H9 (cell line): ENCODE data around the gene ATN1. TPM values are rescaled to one million over a fixed set of nuclear protein-coding genes. Genes with fewer than 3 reads are reported as not detected.
A peak's percentile ranks its signal among the peaks of the same experiment; 100 is the strongest.

Experiments used
- DNase-seq: peaks from one replicate; pipeline ENCODE4 v3.0.0-alpha.2; 2017
- H2AFZ ChIP-seq: one replicate; pipeline ENCODE4 v1.6.1; 2013; ENCODE audit warnings: mild to moderate bottlenecking, low read length, control low read depth, moderate library complexity
- H2AK5ac ChIP-seq: 2 replicates; pipeline ENCODE4 v1.6.1; 2013; ENCODE audit warnings: low read length, control low read depth, mixed read lengths; ENCODE audit not compliant: insufficient read length
- H2BK120ac ChIP-seq: one replicate; pipeline ENCODE4 v1.6.1; 2013; ENCODE audit warnings: low read depth, mild to moderate bottlenecking, low read length, control low read depth, inconsistent platforms; ENCODE audit not compliant: poor library complexity, severe bottlenecking
- H2BK12ac ChIP-seq: 2 replicates; pipeline ENCODE4 v1.6.1; 2013; ENCODE audit warnings: low read length, control low read depth, mixed read lengths, low read depth; ENCODE audit not compliant: insufficient read length
- H2BK15ac ChIP-seq: 2 replicates; pipeline ENCODE4 v1.6.1; 2013; ENCODE audit warnings: low read depth, low read length, control low read depth
- H2BK20ac ChIP-seq: one replicate; pipeline ENCODE4 v1.6.1; 2013; ENCODE audit warnings: low read depth, mild to moderate bottlenecking, low read length, control low read depth, inconsistent platforms; ENCODE audit not compliant: poor library complexity, severe bottlenecking
- H2BK5ac ChIP-seq: 2 replicates; pipeline ENCODE4 v1.6.1; 2013; ENCODE audit warnings: low read length, control low read depth, mixed read lengths; ENCODE audit not compliant: insufficient read length
- H3K14ac ChIP-seq: 2 replicates; pipeline ENCODE4 v1.6.1; 2013; ENCODE audit warnings: low read length, control low read depth; ENCODE audit not compliant: insufficient read depth
- H3K18ac ChIP-seq: 2 replicates; pipeline ENCODE4 v1.6.1; 2013; ENCODE audit warnings: low read depth, mild to moderate bottlenecking, mixed read lengths, low read length, control low read depth; ENCODE audit not compliant: insufficient read length
- H3K23ac ChIP-seq: 2 replicates; pipeline ENCODE4 v1.6.1; 2013; ENCODE audit warnings: low read length, control low read depth, mixed read lengths, low read depth; ENCODE audit not compliant: insufficient read length
- H3K23me2 ChIP-seq: 2 replicates; pipeline ENCODE4 v1.6.1; 2013; ENCODE audit warnings: low read depth, mild to moderate bottlenecking, mixed read lengths, low read length, control low read depth; ENCODE audit not compliant: insufficient read length, poor library complexity, severe bottlenecking
- H3K27ac ChIP-seq: 2 replicates; pipeline ENCODE4 v1.5.1; 2013; ENCODE audit warnings: low read length, control low read depth, mixed read lengths, low read depth; ENCODE audit not compliant: insufficient read length
- H3K27me3 ChIP-seq: 2 replicates; pipeline ENCODE4 v1.6.1; 2013; ENCODE audit warnings: low read length, control low read depth, inconsistent platforms; ENCODE audit not compliant: insufficient read depth
- H3K4ac ChIP-seq: 2 replicates; pipeline ENCODE4 v1.6.1; 2013; ENCODE audit warnings: low read depth, mild to moderate bottlenecking, control low read depth, inconsistent platforms, low read length, moderate library complexity
- H3K4me1 ChIP-seq: 2 replicates; pipeline ENCODE4 v1.6.1; 2013; ENCODE audit warnings: low read length, control low read depth, inconsistent platforms; ENCODE audit not compliant: insufficient read depth
- H3K4me2 ChIP-seq: 2 replicates; pipeline ENCODE4 v1.6.1; 2013; ENCODE audit warnings: low read length, control low read depth, mixed read lengths; ENCODE audit not compliant: insufficient read length, insufficient read depth
- H3K56ac ChIP-seq: 2 replicates; pipeline ENCODE4 v1.6.1; 2013; ENCODE audit warnings: low read depth, mild to moderate bottlenecking, mixed read lengths, low read length, control low read depth; ENCODE audit not compliant: insufficient read length
- H3K79me1 ChIP-seq: 2 replicates; pipeline ENCODE4 v1.6.1; 2013; ENCODE audit warnings: low read depth, mild to moderate bottlenecking, moderate library complexity, low read length, control low read depth, inconsistent platforms; ENCODE audit not compliant: insufficient read depth, poor library complexity, severe bottlenecking
- H3K79me2 ChIP-seq: 2 replicates; pipeline ENCODE4 v1.6.1; 2013; ENCODE audit warnings: low read length, control low read depth, inconsistent platforms; ENCODE audit not compliant: insufficient read depth
- H3K9ac ChIP-seq: 2 replicates; pipeline ENCODE4 v1.6.1; 2013; ENCODE audit warnings: low read length, control low read depth, mixed read lengths; ENCODE audit not compliant: insufficient read length; ENCODE audit errors: extremely low read depth
- H3K9me3 ChIP-seq: one replicate; pipeline ENCODE4 v1.6.1; 2013; ENCODE audit warnings: low read depth, low read length, inconsistent platforms; ENCODE audit not compliant: control insufficient read depth
- H3T11ph ChIP-seq: one replicate; pipeline ENCODE4 v1.6.1; 2013; ENCODE audit warnings: mild to moderate bottlenecking, low read length, control low read depth, inconsistent platforms
- H4K20me1 ChIP-seq: one replicate; pipeline ENCODE4 v1.6.1; 2013; ENCODE audit not compliant: control insufficient read depth, insufficient read length, insufficient read depth
- H4K5ac ChIP-seq: 2 replicates; pipeline ENCODE4 v1.6.1; 2013; ENCODE audit warnings: low read depth, mild to moderate bottlenecking, mixed read lengths, low read length, control low read depth; ENCODE audit not compliant: insufficient read length
- H4K8ac ChIP-seq: replicated peaks from 2 replicates; pipeline ENCODE4 v1.6.1; 2013; ENCODE audit warnings: low read length, control low read depth, mixed read lengths, low read depth; ENCODE audit not compliant: insufficient read length
- H4K91ac ChIP-seq: 2 replicates; pipeline ENCODE4 v1.6.1; 2013; ENCODE audit warnings: low read depth, mild to moderate bottlenecking, moderate library complexity, mixed read lengths, low read length, control low read depth; ENCODE audit not compliant: insufficient read length
- H3K27ac Mint-ChIP-seq, 3 experiments: 2 replicates in 2 of 3; 3 replicates in 1 of 3; pipeline ENCODE4 v1.8.0; 2020 to 2021; ENCODE audit warnings: mixed read lengths in 3 of 3, mild to moderate bottlenecking in 1 of 3, moderate library complexity in 1 of 3
- H3K27me3 Mint-ChIP-seq: 2 replicates; pipeline ENCODE4 v1.8.0; 2021; ENCODE audit warnings: low read depth, mild to moderate bottlenecking, moderate library complexity, mixed read lengths
- H3K36me3 Mint-ChIP-seq, 3 experiments: 2 replicates in 2 of 3; 3 replicates in 1 of 3; pipeline ENCODE4 v1.8.0; 2020 to 2021; ENCODE audit warnings: low read depth in 3 of 3, mixed read lengths in 3 of 3; ENCODE audit not compliant: insufficient read depth in 1 of 3
- H3K4me1 Mint-ChIP-seq, 2 experiments: 2 replicates each; pipeline ENCODE4 v1.8.0; 2020; ENCODE audit warnings: mixed read lengths in 2 of 2
- H3K4me3 Mint-ChIP-seq, 2 experiments: 2 replicates in 1 of 2; 3 replicates in 1 of 2; pipeline ENCODE4 v1.8.0; 2020 to 2021; ENCODE audit warnings: mild to moderate bottlenecking in 2 of 2, mixed read lengths in 2 of 2, moderate library complexity in 1 of 2
- H3K9me3 Mint-ChIP-seq, 2 experiments: 2 replicates in 1 of 2; 3 replicates in 1 of 2; pipeline ENCODE4 v1.8.0; 2020; ENCODE audit warnings: mild to moderate bottlenecking in 2 of 2, mixed read lengths in 2 of 2, moderate library complexity in 1 of 2
- WGBS: extraction: QIAGEN DNeasy Blood & Tissue Kit; methylation state at CpG from one replicate; pipeline ENCODE4 v1.1.7; 2013; ENCODE audit warnings: missing lambda C conversion rate, low lambda C conversion rate, mixed read lengths; ENCODE audit not compliant: insufficient read length; ENCODE audit errors: extremely low coverage; 5-methylcytosine and 5-hydroxymethylcytosine counted together
- total RNA-seq: library from RNA; stranded (reverse); gene quantifications from 2 replicates; pipeline ENCODE4 v1.2.1, GENCODE V29; 2021
- TF ChIP-seq, protein P1 (sequence below): fragments of 200-600 bp; sonication (generic); conservative IDR thresholded peaks from 3 replicates; pipeline ENCODE4 v1.8.0; 2021; ENCODE audit warnings: antibody characterized with exemption, mild to moderate bottlenecking

The ATN1 gene
- total RNA-seq, 1 experiment from 2014 or later: 103 TPM

- Histone ChIP-seq H3K79me2 (no peaks in the 10 kb centered on the region), H4K8ac (no peak overlapping the region), H3K27ac (no peak overlapping the region), H3K23me2 (no peaks in the 10 kb centered on the region), H3K14ac (no peak overlapping the region), H3K79me1 (no peaks in the 10 kb centered on the region), H2BK20ac (no peak overlapping the region), H3K9me3 (no peaks in the 10 kb centered on the region), H3K4me2 (no peak overlapping the region), H2BK120ac (no peak overlapping the region), H2BK5ac (no peak overlapping the region), H3K9ac (no peak overlapping the region), H3K23ac (no peak overlapping the region), H2BK12ac (no peak overlapping the region), H3K18ac (no peak overlapping the region), H4K5ac (no peak overlapping the region), H3T11ph (no peak overlapping the region), H3K4ac (no peak overlapping the region), H2BK15ac (no peak overlapping the region), H3K56ac (no peak overlapping the region), H2AFZ (no peak overlapping the region), H3K27me3 (no peaks in the 10 kb centered on the region), H3K4me1 (no peaks in the 10 kb centered on the region; the same call in 1 of the 2 replicates), H4K91ac (no peak overlapping the region), H4K20me1 (no peaks in the 10 kb centered on the region), H2AK5ac (no peak overlapping the region)
- peaks cover 28 to 84% (median 81%) of the 10 kb centered on the region in 3 experiments; a peak in 6 of 7 replicates for H3K36me3 Mint-ChIP-seq
- TF ChIP-seq, protein P1, sequence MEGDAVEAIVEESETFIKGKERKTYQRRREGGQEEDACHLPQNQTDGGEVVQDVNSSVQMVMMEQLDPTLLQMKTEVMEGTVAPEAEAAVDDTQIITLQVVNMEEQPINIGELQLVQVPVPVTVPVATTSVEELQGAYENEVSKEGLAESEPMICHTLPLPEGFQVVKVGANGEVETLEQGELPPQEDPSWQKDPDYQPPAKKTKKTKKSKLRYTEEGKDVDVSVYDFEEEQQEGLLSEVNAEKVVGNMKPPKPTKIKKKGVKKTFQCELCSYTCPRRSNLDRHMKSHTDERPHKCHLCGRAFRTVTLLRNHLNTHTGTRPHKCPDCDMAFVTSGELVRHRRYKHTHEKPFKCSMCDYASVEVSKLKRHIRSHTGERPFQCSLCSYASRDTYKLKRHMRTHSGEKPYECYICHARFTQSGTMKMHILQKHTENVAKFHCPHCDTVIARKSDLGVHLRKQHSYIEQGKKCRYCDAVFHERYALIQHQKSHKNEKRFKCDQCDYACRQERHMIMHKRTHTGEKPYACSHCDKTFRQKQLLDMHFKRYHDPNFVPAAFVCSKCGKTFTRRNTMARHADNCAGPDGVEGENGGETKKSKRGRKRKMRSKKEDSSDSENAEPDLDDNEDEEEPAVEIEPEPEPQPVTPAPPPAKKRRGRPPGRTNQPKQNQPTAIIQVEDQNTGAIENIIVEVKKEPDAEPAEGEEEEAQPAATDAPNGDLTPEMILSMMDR: no peak
- WGBS: no CpG with 5 or more reads among the region's 3 CpGs
- no peaks in the 10 kb centered on the region; the same call in 1 of the 2 replicates for H3K27me3 Mint-ChIP-seq
- no peak overlapping the region for H3K4me3 Mint-ChIP-seq
- peak overlapping the region in 1 of 3 experiments; percentile 91; a peak in 2 of 7 replicates for H3K27ac Mint-ChIP-seq
- H3K9me3 Mint-ChIP-seq: no peaks in the 10 kb centered on the region
- no peak for DNase-seq
- H3K4me1 Mint-ChIP-seq: peaks cover 3 to 10% of the 10 kb centered on the region in 2 experiments
Measured at GRCh38 chr12:6978611-6979011, 50.9 kb downstream of the ATN1 start.
